Inflammatory macrophage treated with lipopolysaccharide for 4 hours (primary cell): ENCODE data around the gene ZNF488.
A peak's percentile ranks its signal among the peaks of the same experiment; 100 is the strongest.

ENCODE experiments used
- DNase-seq: peaks from one replicate; pipeline ENCODE4 v3.0.0-alpha.2; 2020

The ZNF488 gene

DNA sequence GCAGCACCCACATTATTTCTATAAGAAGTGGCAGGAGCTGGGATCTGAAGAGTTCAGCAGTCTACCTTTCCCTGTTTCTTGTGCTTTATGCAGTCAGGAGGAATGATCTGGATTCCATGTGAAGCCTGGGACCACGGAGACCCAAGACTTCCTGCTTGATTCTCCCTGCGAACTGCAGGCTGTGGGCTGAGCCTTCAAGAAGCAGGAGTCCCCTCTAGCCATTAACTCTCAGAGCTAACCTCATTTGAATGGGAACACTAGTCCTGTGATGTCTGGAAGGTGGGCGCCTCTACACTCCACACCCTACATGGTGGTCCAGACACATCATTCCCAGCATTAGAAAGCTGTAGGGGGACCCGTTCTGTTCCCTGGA lies 36.8 kb downstream of the ZNF488 start:
- DNase-seq = no peak

- DNase-seq = no peak
Measured at GRCh38 chr10:47346581-47347302, 37.4 kb downstream of the ZNF488 start.

DNA sequence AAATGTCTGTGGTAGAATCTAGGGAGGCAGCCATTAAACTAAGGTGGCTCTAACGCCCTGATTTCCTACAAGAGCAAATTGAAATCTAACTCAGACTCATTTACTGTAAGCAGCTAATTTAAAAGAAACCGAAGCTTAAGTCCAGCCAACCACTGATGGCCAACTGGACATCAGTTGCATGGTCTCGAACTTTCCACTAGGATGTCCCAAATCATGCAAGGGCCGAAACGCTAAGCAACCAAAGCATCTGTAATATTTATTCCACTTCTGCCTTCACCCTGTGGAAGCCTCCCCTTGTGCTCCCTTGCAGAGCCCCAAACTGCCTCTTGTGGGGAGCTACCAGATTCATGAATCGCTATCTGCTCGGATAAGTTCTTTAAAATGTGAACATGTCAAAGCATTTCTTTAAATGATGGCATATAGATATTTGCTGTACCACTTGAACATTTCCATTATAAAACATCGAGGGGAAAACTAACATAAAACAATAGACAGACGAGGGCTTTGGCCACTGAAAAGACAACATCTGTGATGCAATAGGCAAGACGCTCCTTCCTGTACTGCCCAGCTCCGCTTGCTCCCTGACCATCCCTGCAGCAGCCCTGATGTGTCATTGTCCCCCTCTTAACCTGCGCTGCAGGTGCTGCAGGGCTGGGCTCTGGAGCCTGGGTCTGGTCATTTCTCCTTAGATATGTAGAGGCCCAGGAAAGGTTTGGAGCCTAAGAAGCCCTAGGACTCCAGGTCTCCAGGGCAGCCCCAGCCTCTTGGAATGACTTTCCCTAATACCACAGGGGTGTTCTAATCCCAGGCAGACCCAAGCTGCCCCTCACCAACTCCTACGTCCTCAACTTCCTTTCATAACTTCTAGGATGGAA lies 38.9 kb downstream of the ZNF488 start:
- no peak for DNase-seq

DNA sequence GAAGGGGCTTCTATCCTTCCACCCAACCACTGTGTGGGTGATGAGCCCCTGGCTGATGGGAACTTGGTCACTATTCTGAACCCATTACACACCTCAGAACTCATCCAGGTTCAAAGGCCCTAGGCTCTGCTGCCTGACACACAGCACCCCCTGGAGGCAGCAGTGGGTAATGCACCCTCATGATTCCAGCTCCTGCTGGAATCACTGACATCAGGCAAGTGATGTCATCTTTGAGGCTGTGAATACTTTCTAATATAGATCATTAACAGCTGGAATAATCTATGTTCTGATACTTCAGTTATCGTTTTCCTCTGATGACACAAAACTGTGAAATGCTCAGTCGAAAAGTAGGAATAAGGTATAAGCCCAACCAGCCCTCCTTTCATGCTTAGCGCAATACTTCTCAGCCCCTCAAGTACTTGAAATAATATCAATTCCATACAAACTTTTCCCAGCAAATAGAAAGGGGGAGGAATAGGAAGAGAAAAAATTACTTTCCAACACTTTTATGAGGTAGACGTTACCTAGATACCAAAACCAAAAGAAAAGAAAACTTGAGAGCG lies 43.4 kb downstream of the ZNF488 start:
- DNase-seq = peak; percentile 45

GRCh38 chr10:47339759-47340607 lies 44.1 kb downstream of the ZNF488 start:
- peak; percentile 13 for DNase-seq

DNA sequence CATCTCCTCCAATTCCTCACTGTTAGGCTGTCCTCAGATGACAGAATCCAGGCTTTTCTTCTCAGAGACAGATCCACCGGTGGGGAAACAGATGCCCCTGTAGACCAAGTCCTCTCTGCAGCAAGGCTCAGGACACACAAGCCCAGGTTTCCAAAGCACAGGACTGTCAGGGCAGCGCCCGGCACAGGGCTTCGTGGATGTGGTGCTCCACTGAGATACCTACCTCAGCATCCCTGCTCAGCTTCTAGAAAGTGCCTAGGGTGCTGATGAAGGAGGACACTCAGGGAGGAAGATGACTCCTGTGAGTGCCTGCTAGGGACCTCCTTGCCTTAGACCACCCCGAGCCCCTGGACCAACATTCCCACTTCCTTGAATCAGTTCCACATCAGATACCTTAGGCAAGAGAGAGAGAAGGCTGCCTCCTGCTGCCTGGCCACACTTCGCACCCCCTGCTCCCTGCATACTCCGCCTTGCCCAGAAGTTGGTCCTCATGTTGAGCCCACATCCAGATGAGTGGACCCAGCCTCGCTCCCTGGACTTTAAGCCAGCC lies 44.8 kb downstream of the ZNF488 start:
- DNase-seq = no peak

GRCh38 chr10:47337310-47337709 lies 46.8 kb downstream of the ZNF488 start:
- DNase-seq = no peak

- DNase-seq = no peak
Measured at GRCh38 chr10:47336387-47337134, 47.5 kb downstream of the ZNF488 start.

DNA sequence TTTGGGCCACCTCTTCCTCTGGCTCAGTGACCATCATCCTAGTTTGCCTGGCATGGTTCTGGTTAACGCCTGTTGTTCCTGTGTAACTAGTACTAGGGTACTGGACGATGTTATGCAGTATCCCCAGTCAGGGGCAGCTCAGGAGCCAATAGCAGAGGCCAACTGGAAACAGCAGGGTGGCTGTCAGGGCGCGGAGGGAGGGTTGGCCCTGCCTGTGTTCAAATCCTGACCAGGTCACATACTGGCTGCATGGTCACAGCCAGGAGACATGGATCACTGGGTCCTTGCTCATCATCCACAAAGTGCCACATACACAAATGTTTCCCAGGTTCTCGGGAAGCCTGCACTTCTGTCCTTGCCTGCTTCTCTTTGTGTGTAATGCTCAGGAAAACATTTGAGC lies 48.2 kb downstream of the ZNF488 start:
- DNase-seq = no peak

GRCh38 chr10:47334466-47335295 lies 49.4 kb downstream of the ZNF488 start:
- no peak for DNase-seq

DNA sequence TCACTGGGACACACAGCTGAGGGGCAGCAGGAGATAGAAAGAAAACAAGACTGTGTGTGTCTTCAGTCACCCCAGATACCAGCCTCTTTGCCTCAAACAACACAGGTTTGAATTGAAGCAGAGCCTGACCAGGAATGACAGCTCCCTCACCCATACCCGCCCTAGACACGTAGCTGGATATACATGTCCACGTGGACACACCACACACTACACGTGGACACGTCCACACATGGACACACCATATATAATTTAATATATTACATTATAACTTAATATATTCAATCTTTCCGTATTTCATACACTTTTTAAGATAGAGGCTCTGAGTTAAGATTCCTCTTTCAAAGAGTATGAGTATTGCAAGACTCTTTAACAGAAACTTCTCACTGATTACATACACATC lies 50.6 kb downstream of the ZNF488 start:
- no peak for DNase-seq

GRCh38 chr10:47332946-47333345 lies 51.1 kb downstream of the ZNF488 start:
- no peak for DNase-seq

DNA sequence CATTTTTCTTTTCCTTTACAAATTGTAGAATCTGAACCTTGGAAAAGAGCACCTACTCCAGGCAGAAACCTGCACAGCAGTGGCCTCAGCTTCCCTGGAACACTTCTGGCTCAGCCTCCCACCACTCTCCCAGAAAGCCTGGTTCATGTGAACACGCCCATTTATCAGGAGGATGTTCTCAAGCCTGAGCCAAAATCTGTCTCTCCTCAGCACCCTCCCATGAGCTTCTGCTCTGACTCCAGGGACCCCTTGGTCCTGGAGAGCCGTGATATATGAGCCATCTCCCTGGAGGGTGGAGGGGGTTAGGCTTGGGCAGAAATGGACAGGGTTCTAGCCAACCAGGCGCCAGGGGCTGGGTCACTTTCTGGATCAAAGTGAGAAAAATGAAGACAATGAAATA lies 51.7 kb downstream of the ZNF488 start:
- no peak for DNase-seq

DNA sequence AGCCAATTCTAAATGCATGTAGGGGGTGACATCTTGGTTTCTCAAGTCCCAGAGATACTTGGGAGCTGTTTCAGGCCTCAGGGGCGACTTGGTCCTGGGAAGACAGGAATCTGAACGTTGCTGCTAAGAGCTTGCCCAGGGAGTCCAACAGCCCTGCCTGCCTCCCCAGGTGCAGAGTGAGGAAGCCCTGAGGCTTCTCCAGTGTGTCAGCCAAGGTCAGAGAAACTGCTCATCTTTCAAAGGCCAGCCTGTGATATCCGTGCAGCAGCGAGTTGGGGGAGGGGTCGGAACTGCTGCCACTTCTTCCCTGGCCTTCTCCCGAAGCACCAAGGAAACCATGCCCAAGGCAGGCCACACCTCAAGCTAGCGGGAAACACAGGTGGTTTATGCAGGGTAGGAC lies 52.1 kb downstream of the ZNF488 start:
- no peak for DNase-seq

DNA sequence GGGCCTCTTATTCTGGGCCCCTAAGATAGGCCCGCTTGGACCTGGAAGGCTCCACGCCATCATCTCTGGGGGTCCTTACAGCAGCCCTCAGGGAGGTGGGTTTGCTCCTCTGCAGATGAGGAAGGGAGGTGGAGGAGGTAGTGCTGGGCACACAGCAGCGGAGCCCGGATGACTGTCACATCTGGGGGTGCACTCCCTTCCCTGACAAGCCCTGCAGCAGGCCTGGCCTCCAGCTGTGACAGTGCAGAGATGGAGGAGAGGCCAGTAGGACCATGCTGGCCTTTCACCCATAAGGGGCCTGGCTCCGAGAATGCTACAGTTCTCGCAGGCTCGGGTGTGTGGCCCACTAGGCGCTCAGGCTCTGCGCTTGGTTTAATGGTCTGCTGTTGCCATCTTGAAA lies 52.6 kb downstream of the ZNF488 start:
- no peak for DNase-seq

DNA sequence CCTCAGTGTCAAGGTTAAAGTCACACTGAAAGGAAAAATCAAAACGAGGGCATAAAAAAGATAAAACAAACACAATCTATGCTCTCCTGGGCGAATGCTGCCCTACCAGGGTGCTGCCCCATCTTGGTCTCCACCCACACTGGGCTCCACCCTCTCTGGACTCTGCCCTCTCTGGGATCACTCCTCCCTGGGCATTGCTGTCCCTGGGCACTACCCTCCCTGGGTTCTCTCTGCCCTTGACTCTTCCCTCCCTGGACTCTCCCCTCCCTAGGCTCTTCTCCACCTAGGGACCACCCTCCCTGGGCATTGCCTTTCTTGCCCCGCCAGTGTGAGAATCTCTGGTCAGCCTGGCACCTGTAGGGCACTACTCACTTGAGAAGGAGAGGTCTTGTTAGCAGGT lies 53.3 kb downstream of the ZNF488 start:
- DNase-seq = no peak

DNA sequence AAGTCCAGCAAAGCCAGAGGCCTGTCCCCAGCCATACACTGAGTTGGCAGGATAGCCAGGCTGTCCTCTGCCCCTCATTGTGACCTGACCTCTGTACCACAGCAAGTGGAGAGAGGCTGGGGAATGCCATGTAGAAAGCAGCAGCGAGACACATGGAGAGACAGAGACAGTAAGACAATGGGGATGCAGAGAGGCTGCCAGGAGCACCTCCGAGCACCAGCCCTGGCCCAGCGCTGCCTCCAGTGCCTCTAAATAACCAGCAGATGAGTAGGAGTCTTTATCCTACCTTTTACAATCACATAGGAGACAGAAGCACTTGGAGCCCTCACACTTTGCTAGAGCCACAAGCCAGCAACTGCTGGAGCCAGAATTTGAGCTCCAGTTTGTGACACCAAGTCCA lies 53.7 kb downstream of the ZNF488 start:
- no peak for DNase-seq

GRCh38 chr10:47329855-47330254 lies 54.2 kb downstream of the ZNF488 start:
- no peak for DNase-seq

DNA sequence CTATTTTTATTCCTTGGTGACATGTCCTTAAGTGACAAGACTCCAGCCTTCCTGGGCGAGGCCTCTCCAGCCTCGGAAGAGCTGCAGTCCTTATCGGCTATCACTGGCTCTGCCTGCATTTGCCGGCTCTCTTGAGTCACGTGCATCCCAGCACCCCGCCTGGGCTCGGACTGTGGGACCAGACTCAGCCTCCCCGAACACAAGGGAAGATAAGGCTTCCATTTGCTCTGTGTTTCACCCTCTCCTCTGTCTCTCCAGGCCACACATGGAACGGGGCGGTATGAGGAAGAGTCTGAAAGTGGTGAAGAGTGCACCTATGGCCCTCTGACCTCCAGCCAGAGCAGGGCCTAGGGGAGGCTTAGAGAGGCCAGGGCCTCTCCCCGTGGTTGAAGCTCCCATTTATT lies 57.2 kb downstream of the ZNF488 start:
- no peak for DNase-seq

DNA sequence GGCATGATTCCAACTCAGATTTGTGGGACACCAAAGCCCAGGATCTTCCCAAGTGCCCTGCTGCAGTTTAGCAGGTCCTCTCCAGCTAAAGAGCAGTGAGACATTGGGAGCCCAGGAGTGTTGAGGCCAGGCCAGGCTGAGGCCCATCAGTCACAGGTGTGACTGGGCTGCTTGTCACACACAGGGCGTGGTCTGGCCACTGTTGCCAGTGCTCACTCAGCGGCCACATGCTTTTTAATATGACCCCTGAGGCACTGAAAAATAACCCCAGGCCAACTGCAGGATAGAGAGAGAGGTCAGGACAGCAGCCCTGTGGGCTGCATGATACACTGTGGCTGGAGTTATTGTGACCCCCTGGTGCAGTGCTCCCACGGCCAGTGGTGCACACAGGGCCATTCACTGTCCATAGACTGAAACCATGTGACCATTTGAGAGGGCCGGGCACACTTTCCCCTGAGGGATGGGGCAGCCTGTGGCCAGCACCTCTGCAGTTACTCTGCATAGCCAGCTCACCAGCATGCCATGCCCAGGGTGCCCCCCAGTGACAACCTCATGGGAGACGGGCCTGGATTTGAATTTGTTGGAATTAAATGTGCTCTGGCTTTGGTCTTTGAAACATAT lies 57.7 kb downstream of the ZNF488 start:
- no peak for DNase-seq
